ENCODE results near the gene IGSF9. TPM values are rescaled to one million over a fixed set of nuclear protein-coding genes. Genes with fewer than 3 reads are reported as not detected.

Gene IGSF9
- total RNA-seq, 2 experiments from 2014 or later: not detected

- Mint-ChIP-seq H3K36me3 (ENCODE audit: low read depth) (no peaks in the 10 kb centered on the region), H3K4me3 (no peak overlapping the region), H3K27ac (no peak overlapping the region), H3K4me1 (ENCODE audit: low read depth) (peaks cover 6% of the 10 kb centered on the region), H3K27me3 (no peaks in the 10 kb centered on the region), H3K9me3 (no peaks in the 10 kb centered on the region)
- POLR2A ChIA-PET: no interaction called here
- no peak overlapping the region for H3K4me3 ChIP-seq (ENCODE audit: low read length)
- CTCF ChIA-PET: interaction anchor here (0.9 kb wide), 1 partner anchor 75 kb away, joined by 3 read pairs; no protein-coding TSS in a partner anchor
- TF ChIP-seq CTCF (IDR thresholded peaks at IDR 0.05): no peak
- intact Hi-C loops (cut with DNase I, micrococcal nuclease): loop anchor here in 1 of 2 experiments (10.0 kb wide), 2 partner anchors 78 to 1462 kb away; no protein-coding TSS in a partner anchor
- peaks cover 18% of the 10 kb centered on the region for H3K4me1 ChIP-seq (ENCODE audit: insufficient read depth, low read length)
- peaks cover 0 to 4% of the 10 kb centered on the region in 2 experiments for H3K9me3 ChIP-seq (ENCODE audit: control insufficient read depth in 1 of 2, insufficient read depth in 1 of 2, low read length in 2 of 2)
- no peak for ATAC-seq (ENCODE audit: poor library complexity)
- peak in 1 of 14 experiments; percentile 24 for DNase-seq
- no peak overlapping the region for H3K27ac ChIP-seq (ENCODE audit: low read depth in 1 of 2, low read length in 2 of 2)
- no peaks in the 10 kb centered on the region for H3K36me3 ChIP-seq (ENCODE audit: insufficient read depth, low read length)
- no peaks in the 10 kb centered on the region for H3K27me3 ChIP-seq (ENCODE audit: control insufficient read depth in 1 of 2, insufficient read depth in 2 of 2, low read length in 2 of 2)
Measured at GRCh38 chr1:159932296-159933285, 12.8 kb downstream of the IGSF9 start.

- Mint-ChIP-seq H3K27ac (no peak overlapping the region), H3K27me3 (no peaks in the 10 kb centered on the region), H3K4me1 (ENCODE audit: low read depth) (peaks cover 8% of the 10 kb centered on the region), H3K4me3 (no peak overlapping the region), H3K36me3 (ENCODE audit: low read depth) (no peaks in the 10 kb centered on the region), H3K9me3 (no peaks in the 10 kb centered on the region)
- DNase-seq (peak in 1 of 14 experiments; percentile 11), ATAC-seq (ENCODE audit: poor library complexity) (no peak)
- Histone ChIP-seq H3K27me3 (ENCODE audit: control insufficient read depth in 1 of 2, insufficient read depth in 2 of 2, low read length in 2 of 2) (no peaks in the 10 kb centered on the region), H3K4me3 (ENCODE audit: low read length) (no peak overlapping the region), H3K4me1 (ENCODE audit: insufficient read depth, low read length) (peaks cover 10% of the 10 kb centered on the region), H3K27ac (ENCODE audit: low read depth in 1 of 2, low read length in 2 of 2) (no peak overlapping the region), H3K36me3 (ENCODE audit: insufficient read depth, low read length) (no peaks in the 10 kb centered on the region), H3K9me3 (ENCODE audit: control insufficient read depth in 1 of 2, insufficient read depth in 1 of 2, low read length in 2 of 2) (peaks cover 0 to 4% of the 10 kb centered on the region in 2 experiments)
- no peak for TF ChIP-seq CTCF (IDR thresholded peaks at IDR 0.05)
- intact Hi-C loops (cut with DNase I, micrococcal nuclease): loop anchor here in 1 of 2 experiments (10.0 kb wide), 2 partner anchors 77 to 1463 kb away; no protein-coding TSS in a partner anchor
- CTCF ChIA-PET: no interaction called here
- POLR2A ChIA-PET: no interaction called here
Measured at GRCh38 chr1:159931795-159932173, 13.6 kb downstream of the IGSF9 start.

- Mint-ChIP-seq H3K9me3 (no peaks in the 10 kb centered on the region), H3K27me3 (no peaks in the 10 kb centered on the region), H3K4me3 (no peak overlapping the region), H3K36me3 (ENCODE audit: low read depth) (peaks cover 2% of the 10 kb centered on the region), H3K4me1 (ENCODE audit: low read depth) (peaks cover 9% of the 10 kb centered on the region), H3K27ac (no peak overlapping the region)
- DNase-seq (peak in 1 of 14 experiments; percentile 14), ATAC-seq (ENCODE audit: poor library complexity) (no peak)
- CTCF ChIA-PET: no interaction called here
- H3K9me3 ChIP-seq (ENCODE audit: control insufficient read depth in 1 of 2, insufficient read depth in 1 of 2, low read length in 2 of 2): peaks cover 0 to 4% of the 10 kb centered on the region in 2 experiments
- POLR2A ChIA-PET: no interaction called here
- intact Hi-C loops (cut with DNase I, micrococcal nuclease): loop anchor here in 1 of 2 experiments (10.0 kb wide), 2 partner anchors 76 to 1464 kb away; no protein-coding TSS in a partner anchor
- H3K27me3 ChIP-seq (ENCODE audit: control insufficient read depth in 1 of 2, insufficient read depth in 2 of 2, low read length in 2 of 2): no peaks in the 10 kb centered on the region
- H3K4me1 ChIP-seq (ENCODE audit: insufficient read depth, low read length): peaks cover 8% of the 10 kb centered on the region
- no peak overlapping the region for H3K4me3 ChIP-seq (ENCODE audit: low read length)
- no peak for TF ChIP-seq CTCF (IDR thresholded peaks at IDR 0.05)
- H3K36me3 ChIP-seq (ENCODE audit: insufficient read depth, low read length): no peaks in the 10 kb centered on the region
- no peak overlapping the region for H3K27ac ChIP-seq (ENCODE audit: low read depth in 1 of 2, low read length in 2 of 2)
Measured at GRCh38 chr1:159931101-159931794, 14.2 kb downstream of the IGSF9 start.
